ENCODE data around the gene SLC22A17. TPM values are rescaled to one million over a fixed set of nuclear protein-coding genes. Genes with fewer than 3 reads are reported as not detected.

The SLC22A17 gene
- total and polyA plus RNA-seq, 2 of the 4 experiments (the other 2 are of a cell fraction), result 6.6 to 36.0 TPM

DNA sequence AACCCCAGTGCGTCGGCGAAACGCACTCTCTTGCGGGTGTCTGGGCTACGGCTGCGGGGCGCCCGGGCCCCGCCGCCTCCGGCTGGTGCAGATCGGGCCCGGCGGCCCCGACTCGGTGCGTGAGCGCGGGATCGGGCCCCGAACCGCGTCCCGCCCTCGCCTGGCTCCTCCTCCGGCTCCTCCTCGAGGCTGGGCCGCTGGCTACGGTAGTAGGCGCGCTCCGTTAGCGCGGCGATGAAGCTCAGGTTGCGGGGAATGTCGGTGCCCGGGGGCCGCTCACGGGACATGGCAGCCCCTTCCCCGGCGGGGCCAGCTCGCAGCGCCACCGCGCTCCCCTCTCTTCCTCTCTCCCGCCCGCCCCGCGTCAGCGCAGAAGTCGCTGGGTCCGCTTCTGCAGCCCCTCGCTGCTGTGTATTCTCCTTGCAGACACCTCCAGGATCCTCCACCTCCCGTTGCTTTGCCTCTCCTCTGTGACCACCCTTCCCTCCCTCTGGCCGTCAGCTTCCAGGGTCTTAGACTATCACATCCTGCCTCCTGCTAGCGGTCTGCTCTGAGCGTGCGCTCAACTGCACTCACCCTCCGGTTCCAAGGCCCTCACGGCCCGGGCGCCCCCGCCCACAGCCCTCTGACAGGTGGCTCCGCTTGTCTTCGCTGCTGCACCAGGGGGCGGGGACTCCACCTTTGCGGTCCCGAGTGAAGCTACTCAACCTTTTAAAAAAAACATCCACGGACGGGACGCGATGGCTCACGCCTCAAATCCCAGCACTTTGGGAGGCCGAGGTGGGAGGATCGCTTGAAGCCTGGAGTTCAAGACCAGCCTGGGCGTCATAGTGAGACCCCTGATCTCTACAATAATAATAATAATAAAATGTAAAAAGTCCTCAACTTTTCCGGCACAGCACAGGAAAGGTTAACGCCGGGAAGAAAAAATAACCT is 50.1 kb downstream of the SLC22A17 start, which contains the start of gene PPP1R3E:
Gene PPP1R3E (minus strand): TSS at position 570 of the 936 bp plus-strand sequence. CDS start 283 bp downstream, at position 287.
- Histone ChIP-seq H4K5ac (ENCODE audit: low read depth, low read length) (no peak within 1 kb of the TSS; the same call in 1 of the 2 replicates), H2BK15ac (ENCODE audit: low read depth, low read length) (no peak within 1 kb of the TSS; the same call in 2 of the 3 replicates), H3K23ac (ENCODE audit: low read depth, low read length) (peak within 1 kb of the TSS; percentile 69), H3K9me3 (ENCODE audit: control insufficient read depth, insufficient read depth, low read length) (no peaks in the 10 kb centered on the region), H3K27me3 (ENCODE audit: control insufficient read depth, insufficient read depth, low read length) (no peaks in the 10 kb centered on the region), H3K4me2 (ENCODE audit: low read depth, low read length) (peak within 1 kb of the TSS; percentile 98), H3K4me1 (ENCODE audit: control insufficient read depth, insufficient read depth, low read length) (peaks cover 4% of the 10 kb centered on the region), H3K4ac (ENCODE audit: low read depth, low read length) (peak within 1 kb of the TSS; percentile 58), H2AK9ac (replicated peaks; ENCODE audit: low read depth, low read length, poor library complexity) (peak within 1 kb of the TSS; percentile 77), H3K14ac (replicated peaks; ENCODE audit: low read depth, low read length) (no peak within 1 kb of the TSS), H3K18ac (ENCODE audit: low read depth, low read length) (no peak within 1 kb of the TSS), H3K56ac (ENCODE audit: extremely low read depth, insufficient read depth, low read length) (no peak within 1 kb of the TSS), H2AFZ (replicated peaks; ENCODE audit: low read length, poor library complexity) (peak within 1 kb of the TSS; percentile 97), H3K36me3 (ENCODE audit: control insufficient read depth, insufficient read depth, low read length) (no peaks in the 10 kb centered on the region), H4K8ac (ENCODE audit: low read depth in 2 of 2, low read length in 2 of 2) (peak within 1 kb of the TSS; percentile 64 to 67; a peak in 3 of 4 replicates), H3K27ac (ENCODE audit: insufficient read depth, low read length) (peak within 1 kb of the TSS; percentile 67), H2BK20ac (ENCODE audit: low read depth, low read length) (no peak within 1 kb of the TSS; the same call in 1 of the 2 replicates), H2BK5ac (ENCODE audit: low read depth, low read length, poor library complexity, severe bottlenecking) (peak within 1 kb of the TSS; percentile 53), H3K79me1 (ENCODE audit: low read depth in 1 of 2, low read length in 2 of 2) (peaks cover 7 to 25% of the 10 kb centered on the region in 2 experiments; a peak in 3 of 4 replicates), H2BK120ac (ENCODE audit: low read depth, low read length) (peak within 1 kb of the TSS; percentile 5; the same call in 1 of the 2 replicates), H2AK5ac (ENCODE audit: low read depth, low read length) (peak within 1 kb of the TSS; percentile 45; the same call in 1 of the 2 replicates), H3K4me3 (ENCODE audit: insufficient read depth, low read depth, low read length) (peak within 1 kb of the TSS; percentile 60), H3K9me1 (ENCODE audit: insufficient read depth, low read length) (no peaks in the 10 kb centered on the region), H3K9ac (ENCODE audit: low read depth, low read length) (peak within 1 kb of the TSS; percentile 81), H4K91ac (ENCODE audit: insufficient read depth, low read depth, low read length) (peak within 1 kb of the TSS; percentile 35; the same call in 1 of the 2 replicates), H4K20me1 (ENCODE audit: insufficient read depth, low read length) (peaks cover 3% of the 10 kb centered on the region; the same call in 1 of the 2 replicates)
- dilution Hi-C loops (cut with HindIII; ENCODE audit: low sequenced_read_pairs, unreplicated experiment) (no loop called here), intact Hi-C loops (cut with micrococcal nuclease) (loop anchor here (10.0 kb wide), 1 partner anchor 748 kb away; no protein-coding TSS in a partner anchor), in situ Hi-C loops (cut with MboI; ENCODE audit: low sequenced_read_pairs) (loop anchor here (10.0 to 25.0 kb wide), 4 partner anchors 188 to 1135 kb away; partner anchors contain the start of genes CBLN3, CEBPE, EMC9 and FITM1)
- POLR2A ChIA-PET (ENCODE audit: unreplicated experiment), result interaction anchor here (1.5 kb wide), 1 partner anchor 9 kb away, joined by 3 read pairs; no protein-coding TSS in a partner anchor
- 0% methylated on average over 43 of the region's 81 CpGs; no CpG with 5 or more reads in 1 of the 2 experiments for WGBS, 2 experiments (ENCODE audit: extremely low coverage in 2 of 2, insufficient read length in 1 of 2)
- CTCF ChIA-PET, result interaction anchor here (3.6 kb wide), 1 partner anchor 181 kb away, joined by 10 read pairs; no protein-coding TSS in a partner anchor
- peak; percentile 41 for DNase-seq
- no TSS peak for BruUV-seq (replicated peaks)
- peak; percentile 40 for ATAC-seq (ENCODE audit: low read depth)
- TF ChIP-seq BHLHE40 (IDR thresholded peaks at IDR 0.05; ENCODE audit: low read depth, low read length), result no peak
- TF ChIP-seq RCOR1 (IDR thresholded peaks at IDR 0.05; ENCODE audit: insufficient replicate concordance, low read length), result peak; percentile 23
